GM23248 (cell line): ENCODE measurements around the gene CCNY.

ENCODE experiments used
- EZH2 ChIP-seq: fragments of 200-600 bp; sonication (generic); IDR thresholded peaks from 2 replicates; pipeline ENCODE4 v1.6.1; 2018; ENCODE audit warnings: antibody characterized with exemption, mild to moderate bottlenecking; ENCODE audit not compliant: insufficient read depth, poor library complexity, severe bottlenecking
- EZH2phosphoT487 ChIP-seq: fragments of 200-600 bp; sonication (generic); IDR thresholded peaks from 2 replicates; pipeline ENCODE4 v1.6.1; 2018; ENCODE audit warnings: antibody characterized with exemption, moderate library complexity, mild to moderate bottlenecking, low read depth; ENCODE audit not compliant: insufficient read depth

DNA sequence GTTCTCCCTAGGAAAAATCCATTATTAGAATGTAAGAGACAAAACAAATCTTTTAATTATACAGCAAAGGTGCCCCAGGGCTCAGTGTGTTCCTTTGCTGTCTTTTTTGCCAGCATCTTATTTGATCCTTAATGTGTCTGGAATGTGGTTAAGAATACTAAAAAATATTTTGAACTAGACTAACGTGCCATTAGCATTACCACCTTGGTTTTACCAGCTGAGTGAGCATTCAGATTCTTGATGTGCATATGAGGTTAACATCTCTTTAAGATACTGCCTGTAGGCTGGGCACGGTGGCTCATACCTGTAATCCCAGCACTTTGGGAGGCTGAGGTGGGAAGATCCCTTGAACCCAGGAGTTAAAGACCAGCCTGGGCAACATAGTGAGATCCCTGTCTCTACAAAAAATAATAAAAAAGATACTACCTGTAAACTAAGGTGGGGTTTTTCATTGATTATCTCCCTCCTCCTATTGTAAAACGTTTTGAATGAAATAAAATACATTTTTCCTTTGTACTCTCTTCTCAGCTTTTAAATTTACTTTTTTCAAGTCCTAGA, 96.6 kb downstream of the CCNY start:
- TF ChIP-seq EZH2 (no peak), EZH2phosphoT487 (no peak)
